HepG2 (cell line): ENCODE data around the gene CLEC10A. TPM values are rescaled to one million over a fixed set of nuclear protein-coding genes. Genes with fewer than 3 reads are reported as not detected.

Experiments
- GATA4 ChIP-seq: sonication (generic); IDR thresholded peaks from 2 replicates; pipeline ENCODE4 v1.6.1; 2016; ENCODE audit warnings: antibody characterized with exemption, low read depth, borderline replicate concordance
- SAP130 ChIP-seq: IDR thresholded peaks from 2 replicates; pipeline ENCODE4 v1.6.1; 2016; ENCODE audit warnings: low read depth
- SIX4 ChIP-seq: sonication (generic); formaldehyde crosslinking; IDR thresholded peaks from 2 replicates; pipeline ENCODE4 v1.4.0; 2020; ENCODE audit warnings: missing genetic modification reagents
- SPEN ChIP-seq: sonication (generic); formaldehyde crosslinking; IDR thresholded peaks from 2 replicates; pipeline ENCODE4 v1.5.1; 2020; ENCODE audit warnings: low read depth, mild to moderate bottlenecking, missing genetic modification reagents
- YEATS4 ChIP-seq: sonication (generic); formaldehyde crosslinking; IDR thresholded peaks from 2 replicates; pipeline ENCODE4 v1.4.0; 2020; ENCODE audit warnings: missing genetic modification reagents, borderline replicate concordance
- ZNF10 ChIP-seq: sonication (generic); formaldehyde crosslinking; IDR thresholded peaks from 2 replicates; pipeline ENCODE4 v1.4.0; 2020; ENCODE audit warnings: mild to moderate bottlenecking, low read depth, missing genetic modification reagents, borderline replicate concordance
- ZNF138 ChIP-seq: sonication (generic); formaldehyde crosslinking; IDR thresholded peaks from 2 replicates; pipeline ENCODE4 v1.5.0; 2020; ENCODE audit warnings: mild to moderate bottlenecking, low read depth, missing genetic modification reagents
- ZNF660 ChIP-seq: sonication (generic); formaldehyde crosslinking; IDR thresholded peaks from 2 replicates; pipeline ENCODE4 v1.5.1; 2020; ENCODE audit warnings: mild to moderate bottlenecking, low read depth, missing genetic modification reagents, borderline replicate concordance
- ZNF746 ChIP-seq: sonication (generic); formaldehyde crosslinking; IDR thresholded peaks from 2 replicates; pipeline ENCODE4 v1.8.0; 2022; ENCODE audit warnings: mild to moderate bottlenecking, missing genetic modification reagents
- polyA plus RNA-seq, 8 experiments: library from polyadenylated mRNA; depleted of rRNA in 3 of 8; stranded (reverse) in 7 of 8; unstranded in 1 of 8; fragments of >200 nt; fragmentation: Illumina TruSeq in 4 of 8; extraction: Trizol in 4 of 8; gene quantifications; 2 replicates each; pipeline versions ENCODE4 v1.2.1 to v1.2.3, GENCODE V29; 2011 to 2016; ENCODE audit warnings: low read depth in 4 of 8, missing spikeins in 1 of 8, mixed read lengths in 1 of 8; ENCODE audit not compliant: insufficient read depth in 1 of 8
- total RNA-seq, 5 experiments: library from RNA; depleted of rRNA; stranded (reverse); fragments of >200 nt; fragmentation: Illumina TruSeq; extraction: Trizol; gene quantifications; 2 replicates each; pipeline ENCODE4 v1.2.3, GENCODE V29; 2016; ENCODE audit warnings: low read depth in 1 of 5
- TF ChIP-seq, protein P1 (sequence below): sonication (generic); formaldehyde crosslinking; IDR thresholded peaks from 2 replicates; pipeline ENCODE4 v1.4.0; 2020; ENCODE audit warnings: missing genetic modification reagents, mild to moderate bottlenecking, borderline replicate concordance
- TF ChIP-seq, protein P2 (sequence below): sonication (generic); formaldehyde crosslinking; IDR thresholded peaks from 2 replicates; pipeline ENCODE4 v1.8.0; 2022; ENCODE audit warnings: missing genetic modification reagents, mild to moderate bottlenecking, borderline replicate concordance
- TF ChIP-seq, protein P3 (sequence below): sonication (generic); formaldehyde crosslinking; IDR thresholded peaks from 2 replicates; pipeline ENCODE4 v1.4.0; 2020; ENCODE audit warnings: missing genetic modification reagents
- TF ChIP-seq, protein P4 (sequence below): sonication (generic); formaldehyde crosslinking; IDR thresholded peaks from 2 replicates; pipeline ENCODE4 v1.4.0; 2020; ENCODE audit warnings: mild to moderate bottlenecking, low read depth, missing genetic modification reagents
- TF ChIP-seq, protein P5 (sequence below): sonication (generic); formaldehyde crosslinking; IDR thresholded peaks from 2 replicates; pipeline ENCODE4 v1.5.0; 2020; ENCODE audit warnings: mild to moderate bottlenecking, missing genetic modification reagents
- TF ChIP-seq, protein P6 (sequence below): sonication (generic); IDR thresholded peaks from 2 replicates; pipeline ENCODE4 v1.6.1; 2016; ENCODE audit warnings: low read depth, borderline replicate concordance

The CLEC10A gene
- total and polyA plus RNA-seq, 2 of the 13 experiments (the other 11 are each of a cell fraction or from before 2014, with no cell fraction given): 0.33 TPM; not detected in 1

DNA sequence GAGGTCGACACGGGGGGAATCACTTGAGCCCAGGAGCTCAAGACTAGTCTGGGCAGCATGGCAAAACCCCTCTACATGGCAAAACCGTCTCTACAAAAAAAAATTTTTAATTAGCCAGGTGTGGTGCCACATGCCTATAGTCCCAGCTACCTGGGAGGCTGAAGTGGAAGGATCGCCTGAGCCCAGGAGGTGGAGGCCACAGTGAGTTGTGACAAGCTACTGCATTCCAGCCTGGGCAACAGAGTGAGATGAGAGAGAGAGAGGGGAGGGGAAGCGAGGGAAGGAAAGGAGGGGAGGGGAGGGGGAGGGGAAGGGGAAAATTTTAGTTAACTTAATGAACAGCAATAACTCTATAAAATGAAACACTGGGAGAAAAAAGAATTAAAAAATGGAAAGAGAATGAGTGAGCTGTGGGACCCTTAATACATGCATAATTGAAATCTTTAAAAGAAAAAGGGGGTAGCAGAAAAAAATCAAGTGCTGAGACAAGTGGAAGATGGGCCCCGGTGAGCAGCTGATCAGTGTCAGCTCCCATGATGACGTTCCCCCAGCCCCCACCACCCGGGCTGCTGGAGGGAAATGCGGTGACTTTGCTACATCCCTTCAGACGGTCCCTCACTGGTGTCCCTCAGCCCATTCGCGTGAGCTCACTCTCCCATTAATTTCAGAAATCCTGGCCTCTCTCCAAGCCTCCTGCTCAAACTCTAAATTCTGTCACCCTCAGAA is 31.9 kb upstream of the CLEC10A start (continued):
- TF ChIP-seq, protein P1, sequence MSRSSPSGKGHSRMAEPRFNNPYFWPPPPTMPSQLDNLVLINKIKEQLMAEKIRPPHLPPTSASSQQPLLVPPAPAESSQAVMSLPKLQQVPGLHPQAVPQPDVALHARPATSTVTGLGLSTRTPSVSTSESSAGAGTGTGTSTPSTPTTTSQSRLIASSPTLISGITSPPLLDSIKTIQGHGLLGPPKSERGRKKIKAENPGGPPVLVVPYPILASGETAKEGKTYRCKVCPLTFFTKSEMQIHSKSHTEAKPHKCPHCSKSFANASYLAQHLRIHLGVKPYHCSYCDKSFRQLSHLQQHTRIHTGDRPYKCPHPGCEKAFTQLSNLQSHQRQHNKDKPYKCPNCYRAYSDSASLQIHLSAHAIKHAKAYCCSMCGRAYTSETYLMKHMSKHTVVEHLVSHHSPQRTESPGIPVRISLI: no peak
- TF ChIP-seq ZNF660 (CRISPR knock-in tag) (no peak), YEATS4 (CRISPR knock-in tag) (no peak), SAP130 (CRISPR knock-in tag) (0 out of 2 replicates have a peak, but pooled peaks have one; percentile 27), ZNF10 (CRISPR knock-in tag) (no peak), ZNF138 (CRISPR knock-in tag) (no peak), GATA4 (no peak), ZNF746 (CRISPR knock-in tag) (peak; percentile 27; the same call in 1 of the 2 replicates), SPEN (CRISPR knock-in tag) (no peak), SIX4 (CRISPR knock-in tag) (no peak)
- TF ChIP-seq, protein P2, sequence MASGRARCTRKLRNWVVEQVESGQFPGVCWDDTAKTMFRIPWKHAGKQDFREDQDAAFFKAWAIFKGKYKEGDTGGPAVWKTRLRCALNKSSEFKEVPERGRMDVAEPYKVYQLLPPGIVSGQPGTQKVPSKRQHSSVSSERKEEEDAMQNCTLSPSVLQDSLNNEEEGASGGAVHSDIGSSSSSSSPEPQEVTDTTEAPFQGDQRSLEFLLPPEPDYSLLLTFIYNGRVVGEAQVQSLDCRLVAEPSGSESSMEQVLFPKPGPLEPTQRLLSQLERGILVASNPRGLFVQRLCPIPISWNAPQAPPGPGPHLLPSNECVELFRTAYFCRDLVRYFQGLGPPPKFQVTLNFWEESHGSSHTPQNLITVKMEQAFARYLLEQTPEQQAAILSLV (CRISPR knock-in tag): no peak
- TF ChIP-seq, protein P3, sequence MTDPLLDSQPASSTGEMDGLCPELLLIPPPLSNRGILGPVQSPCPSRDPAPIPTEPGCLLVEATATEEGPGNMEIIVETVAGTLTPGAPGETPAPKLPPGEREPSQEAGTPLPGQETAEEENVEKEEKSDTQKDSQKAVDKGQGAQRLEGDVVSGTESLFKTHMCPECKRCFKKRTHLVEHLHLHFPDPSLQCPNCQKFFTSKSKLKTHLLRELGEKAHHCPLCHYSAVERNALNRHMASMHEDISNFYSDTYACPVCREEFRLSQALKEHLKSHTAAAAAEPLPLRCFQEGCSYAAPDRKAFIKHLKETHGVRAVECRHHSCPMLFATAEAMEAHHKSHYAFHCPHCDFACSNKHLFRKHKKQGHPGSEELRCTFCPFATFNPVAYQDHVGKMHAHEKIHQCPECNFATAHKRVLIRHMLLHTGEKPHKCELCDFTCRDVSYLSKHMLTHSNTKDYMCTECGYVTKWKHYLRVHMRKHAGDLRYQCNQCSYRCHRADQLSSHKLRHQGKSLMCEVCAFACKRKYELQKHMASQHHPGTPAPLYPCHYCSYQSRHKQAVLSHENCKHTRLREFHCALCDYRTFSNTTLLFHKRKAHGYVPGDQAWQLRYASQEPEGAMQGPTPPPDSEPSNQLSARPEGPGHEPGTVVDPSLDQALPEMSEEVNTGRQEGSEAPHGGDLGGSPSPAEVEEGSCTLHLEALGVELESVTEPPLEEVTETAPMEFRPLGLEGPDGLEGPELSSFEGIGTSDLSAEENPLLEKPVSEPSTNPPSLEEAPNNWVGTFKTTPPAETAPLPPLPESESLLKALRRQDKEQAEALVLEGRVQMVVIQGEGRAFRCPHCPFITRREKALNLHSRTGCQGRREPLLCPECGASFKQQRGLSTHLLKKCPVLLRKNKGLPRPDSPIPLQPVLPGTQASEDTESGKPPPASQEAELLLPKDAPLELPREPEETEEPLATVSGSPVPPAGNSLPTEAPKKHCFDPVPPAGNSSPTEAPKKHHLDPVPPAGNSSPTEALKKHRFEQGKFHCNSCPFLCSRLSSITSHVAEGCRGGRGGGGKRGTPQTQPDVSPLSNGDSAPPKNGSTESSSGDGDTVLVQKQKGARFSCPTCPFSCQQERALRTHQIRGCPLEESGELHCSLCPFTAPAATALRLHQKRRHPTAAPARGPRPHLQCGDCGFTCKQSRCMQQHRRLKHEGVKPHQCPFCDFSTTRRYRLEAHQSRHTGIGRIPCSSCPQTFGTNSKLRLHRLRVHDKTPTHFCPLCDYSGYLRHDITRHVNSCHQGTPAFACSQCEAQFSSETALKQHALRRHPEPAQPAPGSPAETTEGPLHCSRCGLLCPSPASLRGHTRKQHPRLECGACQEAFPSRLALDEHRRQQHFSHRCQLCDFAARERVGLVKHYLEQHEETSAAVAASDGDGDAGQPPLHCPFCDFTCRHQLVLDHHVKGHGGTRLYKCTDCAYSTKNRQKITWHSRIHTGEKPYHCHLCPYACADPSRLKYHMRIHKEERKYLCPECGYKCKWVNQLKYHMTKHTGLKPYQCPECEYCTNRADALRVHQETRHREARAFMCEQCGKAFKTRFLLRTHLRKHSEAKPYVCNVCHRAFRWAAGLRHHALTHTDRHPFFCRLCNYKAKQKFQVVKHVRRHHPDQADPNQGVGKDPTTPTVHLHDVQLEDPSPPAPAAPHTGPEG: no peak
- TF ChIP-seq, protein P4, sequence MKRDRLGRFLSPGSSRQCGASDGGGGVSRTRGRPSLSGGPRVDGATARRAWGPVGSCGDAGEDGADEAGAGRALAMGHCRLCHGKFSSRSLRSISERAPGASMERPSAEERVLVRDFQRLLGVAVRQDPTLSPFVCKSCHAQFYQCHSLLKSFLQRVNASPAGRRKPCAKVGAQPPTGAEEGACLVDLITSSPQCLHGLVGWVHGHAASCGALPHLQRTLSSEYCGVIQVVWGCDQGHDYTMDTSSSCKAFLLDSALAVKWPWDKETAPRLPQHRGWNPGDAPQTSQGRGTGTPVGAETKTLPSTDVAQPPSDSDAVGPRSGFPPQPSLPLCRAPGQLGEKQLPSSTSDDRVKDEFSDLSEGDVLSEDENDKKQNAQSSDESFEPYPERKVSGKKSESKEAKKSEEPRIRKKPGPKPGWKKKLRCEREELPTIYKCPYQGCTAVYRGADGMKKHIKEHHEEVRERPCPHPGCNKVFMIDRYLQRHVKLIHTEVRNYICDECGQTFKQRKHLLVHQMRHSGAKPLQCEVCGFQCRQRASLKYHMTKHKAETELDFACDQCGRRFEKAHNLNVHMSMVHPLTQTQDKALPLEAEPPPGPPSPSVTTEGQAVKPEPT (CRISPR knock-in tag): no peak
- TF ChIP-seq, protein P5, sequence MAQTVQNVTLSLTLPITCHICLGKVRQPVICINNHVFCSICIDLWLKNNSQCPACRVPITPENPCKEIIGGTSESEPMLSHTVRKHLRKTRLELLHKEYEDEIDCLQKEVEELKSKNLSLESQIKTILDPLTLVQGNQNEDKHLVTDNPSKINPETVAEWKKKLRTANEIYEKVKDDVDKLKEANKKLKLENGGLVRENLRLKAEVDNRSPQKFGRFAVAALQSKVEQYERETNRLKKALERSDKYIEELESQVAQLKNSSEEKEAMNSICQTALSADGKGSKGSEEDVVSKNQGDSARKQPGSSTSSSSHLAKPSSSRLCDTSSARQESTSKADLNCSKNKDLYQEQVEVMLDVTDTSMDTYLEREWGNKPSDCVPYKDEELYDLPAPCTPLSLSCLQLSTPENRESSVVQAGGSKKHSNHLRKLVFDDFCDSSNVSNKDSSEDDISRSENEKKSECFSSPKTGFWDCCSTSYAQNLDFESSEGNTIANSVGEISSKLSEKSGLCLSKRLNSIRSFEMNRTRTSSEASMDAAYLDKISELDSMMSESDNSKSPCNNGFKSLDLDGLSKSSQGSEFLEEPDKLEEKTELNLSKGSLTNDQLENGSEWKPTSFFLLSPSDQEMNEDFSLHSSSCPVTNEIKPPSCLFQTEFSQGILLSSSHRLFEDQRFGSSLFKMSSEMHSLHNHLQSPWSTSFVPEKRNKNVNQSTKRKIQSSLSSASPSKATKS (CRISPR knock-in tag): no peak
- TF ChIP-seq, protein P6, sequence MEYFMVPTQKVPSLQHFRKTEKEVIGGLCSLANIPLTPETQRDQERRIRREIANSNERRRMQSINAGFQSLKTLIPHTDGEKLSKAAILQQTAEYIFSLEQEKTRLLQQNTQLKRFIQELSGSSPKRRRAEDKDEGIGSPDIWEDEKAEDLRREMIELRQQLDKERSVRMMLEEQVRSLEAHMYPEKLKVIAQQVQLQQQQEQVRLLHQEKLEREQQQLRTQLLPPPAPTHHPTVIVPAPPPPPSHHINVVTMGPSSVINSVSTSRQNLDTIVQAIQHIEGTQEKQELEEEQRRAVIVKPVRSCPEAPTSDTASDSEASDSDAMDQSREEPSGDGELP: peak; percentile 73; the same call in 1 of the 2 replicates
